ENCODE data around the gene GRM8. TPM values are rescaled to one million over a fixed set of nuclear protein-coding genes. Genes with fewer than 3 reads are reported as not detected.

GRM8 gene
- total and polyA plus RNA-seq, 9 of the 15 experiments (the other 6 are each of a cell fraction or from before 2014, with no cell fraction given) = 0.13 TPM; not detected in 7

DNA sequence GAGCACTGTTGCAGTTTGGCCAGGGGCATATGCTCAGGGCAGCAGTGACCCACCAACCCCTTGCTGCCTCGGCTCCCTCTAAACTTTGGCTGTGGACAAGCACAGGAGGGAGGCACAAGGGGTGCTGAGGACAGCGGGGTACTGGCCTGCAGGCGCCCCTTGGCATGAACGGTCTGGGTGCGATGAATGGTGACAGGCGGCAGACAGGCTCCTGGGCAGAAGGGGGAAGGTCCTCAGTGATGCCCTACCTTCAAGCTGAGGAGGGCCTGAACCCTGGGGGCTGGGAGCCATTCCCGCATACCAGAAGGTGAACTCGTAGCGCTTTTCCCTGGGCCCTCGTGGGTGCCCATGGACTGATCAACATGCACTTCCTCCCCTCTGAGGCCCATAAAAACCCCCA is 567.1 kb downstream of the GRM8 start:
- DNase-seq (ENCODE audit: extremely low read depth in 1 of 4, low spot score in 3 of 4) = no peak
- Histone ChIP-seq H3K79me2 (ENCODE audit: control insufficient read depth, insufficient read depth, low read length) (no peaks in the 10 kb centered on the region), H3K36me3 (ENCODE audit: control insufficient read depth, insufficient read depth, low read length) (no peaks in the 10 kb centered on the region), H3K9ac (ENCODE audit: insufficient read depth in 1 of 2, low read depth in 2 of 2, low read length in 2 of 2) (no peak overlapping the region), H3K27me3 (ENCODE audit: control insufficient read depth in 2 of 2, insufficient read depth in 2 of 2, low read length in 2 of 2) (peaks cover 6 to 26% of the 10 kb centered on the region in 2 experiments; a peak in 4 of 5 replicates), H2AFZ (ENCODE audit: low read depth, low read length) (no peak overlapping the region), H3K4me3 (no peak overlapping the region), H3K4me2 (ENCODE audit: insufficient read depth, low read length) (no peak overlapping the region), H4K20me1 (replicated peaks; ENCODE audit: control insufficient read depth, insufficient read depth, low read length) (no peaks in the 10 kb centered on the region), H3K4me1 (replicated peaks in 1 of 2; ENCODE audit: control insufficient read depth in 2 of 2, insufficient read depth in 2 of 2, low read length in 2 of 2) (peaks cover 0 to 5% of the 10 kb centered on the region in 2 experiments; a peak in 2 of 5 replicates), H3K9me1 (ENCODE audit: control insufficient read depth, insufficient read depth, low read length) (no peaks in the 10 kb centered on the region), H3K27ac (ENCODE audit: extremely low read depth, low read depth, low read length) (no peak overlapping the region), H3K9me3 (replicated peaks; ENCODE audit: control insufficient read depth, insufficient read depth, low read depth, low read length) (no peaks in the 10 kb centered on the region)
- POLR2A ChIA-PET = interaction anchor here (1.1 kb wide), 2 partner anchors 13 to 17 kb away, joined by 3 to 4 read pairs; no protein-coding TSS in a partner anchor
- CTCF ChIA-PET (ENCODE audit: low intra/inter-chr PET ratio) = no interaction called here
- intact Hi-C loops (cut with micrococcal nuclease) (no loop called here), in situ Hi-C loops (cut with MboI) (no loop called here)
- 12% methylated on average over 10 of the region's 10 CpGs for WGBS (ENCODE audit: insufficient coverage, low coverage, missing lambda C conversion rate)
- no peak for FAIRE-seq
- no TSS peak for BruUV-seq (replicated peaks)
- ATAC-seq = no peak
- TF ChIP-seq ETV1 (tag; conservative IDR thresholded peaks at IDR 0.05; ENCODE audit: low read depth) (no peak), NFRKB (IDR thresholded peaks at IDR 0.05; ENCODE audit: low read depth) (no peak), TBL1XR1 (IDR thresholded peaks at IDR 0.05; ENCODE audit: low read length in 2 of 2) (no peak), NCOA1 (IDR thresholded peaks at IDR 0.05; ENCODE audit: low read depth) (no peak), HDAC8 (tag; IDR thresholded peaks at IDR 0.05) (no peak), HNRNPH1 (optimal IDR thresholded peaks at IDR 0.05; ENCODE audit: low read depth, low read length) (no peak), ZNF12 (CRISPR knock-in tag; IDR thresholded peaks at IDR 0.05) (no peak), SRSF1 (IDR thresholded peaks at IDR 0.05; ENCODE audit: low read depth, low read length) (no peak), PURB (CRISPR knock-in tag; IDR thresholded peaks at IDR 0.05; ENCODE audit: low read depth) (no peak), ZNF699 (CRISPR knock-in tag; IDR thresholded peaks at IDR 0.05; ENCODE audit: insufficient replicate concordance) (no peak), ZKSCAN8 (CRISPR knock-in tag; IDR thresholded peaks at IDR 0.05) (no peak), NFXL1 (CRISPR knock-in tag; IDR thresholded peaks at IDR 0.05) (no peak), FOXJ3 (CRISPR knock-in tag; IDR thresholded peaks at IDR 0.05) (no peak)
- TF ChIP-seq, protein P1, sequence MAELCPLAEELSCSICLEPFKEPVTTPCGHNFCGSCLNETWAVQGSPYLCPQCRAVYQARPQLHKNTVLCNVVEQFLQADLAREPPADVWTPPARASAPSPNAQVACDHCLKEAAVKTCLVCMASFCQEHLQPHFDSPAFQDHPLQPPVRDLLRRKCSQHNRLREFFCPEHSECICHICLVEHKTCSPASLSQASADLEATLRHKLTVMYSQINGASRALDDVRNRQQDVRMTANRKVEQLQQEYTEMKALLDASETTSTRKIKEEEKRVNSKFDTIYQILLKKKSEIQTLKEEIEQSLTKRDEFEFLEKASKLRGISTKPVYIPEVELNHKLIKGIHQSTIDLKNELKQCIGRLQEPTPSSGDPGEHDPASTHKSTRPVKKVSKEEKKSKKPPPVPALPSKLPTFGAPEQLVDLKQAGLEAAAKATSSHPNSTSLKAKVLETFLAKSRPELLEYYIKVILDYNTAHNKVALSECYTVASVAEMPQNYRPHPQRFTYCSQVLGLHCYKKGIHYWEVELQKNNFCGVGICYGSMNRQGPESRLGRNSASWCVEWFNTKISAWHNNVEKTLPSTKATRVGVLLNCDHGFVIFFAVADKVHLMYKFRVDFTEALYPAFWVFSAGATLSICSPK (IDR thresholded peaks at IDR 0.05; ENCODE audit: borderline replicate concordance) = no peak
- TF ChIP-seq, protein P2, sequence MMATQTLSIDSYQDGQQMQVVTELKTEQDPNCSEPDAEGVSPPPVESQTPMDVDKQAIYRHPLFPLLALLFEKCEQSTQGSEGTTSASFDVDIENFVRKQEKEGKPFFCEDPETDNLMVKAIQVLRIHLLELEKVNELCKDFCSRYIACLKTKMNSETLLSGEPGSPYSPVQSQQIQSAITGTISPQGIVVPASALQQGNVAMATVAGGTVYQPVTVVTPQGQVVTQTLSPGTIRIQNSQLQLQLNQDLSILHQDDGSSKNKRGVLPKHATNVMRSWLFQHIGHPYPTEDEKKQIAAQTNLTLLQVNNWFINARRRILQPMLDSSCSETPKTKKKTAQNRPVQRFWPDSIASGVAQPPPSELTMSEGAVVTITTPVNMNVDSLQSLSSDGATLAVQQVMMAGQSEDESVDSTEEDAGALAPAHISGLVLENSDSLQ (IDR thresholded peaks at IDR 0.05) = no peak
- TF ChIP-seq, protein P3, sequence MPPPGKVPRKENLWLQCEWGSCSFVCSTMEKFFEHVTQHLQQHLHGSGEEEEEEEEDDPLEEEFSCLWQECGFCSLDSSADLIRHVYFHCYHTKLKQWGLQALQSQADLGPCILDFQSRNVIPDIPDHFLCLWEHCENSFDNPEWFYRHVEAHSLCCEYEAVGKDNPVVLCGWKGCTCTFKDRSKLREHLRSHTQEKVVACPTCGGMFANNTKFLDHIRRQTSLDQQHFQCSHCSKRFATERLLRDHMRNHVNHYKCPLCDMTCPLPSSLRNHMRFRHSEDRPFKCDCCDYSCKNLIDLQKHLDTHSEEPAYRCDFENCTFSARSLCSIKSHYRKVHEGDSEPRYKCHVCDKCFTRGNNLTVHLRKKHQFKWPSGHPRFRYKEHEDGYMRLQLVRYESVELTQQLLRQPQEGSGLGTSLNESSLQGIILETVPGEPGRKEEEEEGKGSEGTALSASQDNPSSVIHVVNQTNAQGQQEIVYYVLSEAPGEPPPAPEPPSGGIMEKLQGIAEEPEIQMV (tag; conservative IDR thresholded peaks at IDR 0.05; ENCODE audit: low read depth) = no peak
- TF ChIP-seq, protein P4, sequence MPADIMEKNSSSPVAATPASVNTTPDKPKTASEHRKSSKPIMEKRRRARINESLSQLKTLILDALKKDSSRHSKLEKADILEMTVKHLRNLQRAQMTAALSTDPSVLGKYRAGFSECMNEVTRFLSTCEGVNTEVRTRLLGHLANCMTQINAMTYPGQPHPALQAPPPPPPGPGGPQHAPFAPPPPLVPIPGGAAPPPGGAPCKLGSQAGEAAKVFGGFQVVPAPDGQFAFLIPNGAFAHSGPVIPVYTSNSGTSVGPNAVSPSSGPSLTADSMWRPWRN (IDR thresholded peaks at IDR 0.05; ENCODE audit: low read depth) = no peak
- TF ChIP-seq, protein P5, sequence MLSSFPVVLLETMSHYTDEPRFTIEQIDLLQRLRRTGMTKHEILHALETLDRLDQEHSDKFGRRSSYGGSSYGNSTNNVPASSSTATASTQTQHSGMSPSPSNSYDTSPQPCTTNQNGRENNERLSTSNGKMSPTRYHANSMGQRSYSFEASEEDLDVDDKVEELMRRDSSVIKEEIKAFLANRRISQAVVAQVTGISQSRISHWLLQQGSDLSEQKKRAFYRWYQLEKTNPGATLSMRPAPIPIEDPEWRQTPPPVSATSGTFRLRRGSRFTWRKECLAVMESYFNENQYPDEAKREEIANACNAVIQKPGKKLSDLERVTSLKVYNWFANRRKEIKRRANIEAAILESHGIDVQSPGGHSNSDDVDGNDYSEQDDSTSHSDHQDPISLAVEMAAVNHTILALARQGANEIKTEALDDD (IDR thresholded peaks at IDR 0.05) = no peak

Measured in K562 (cell line).